ENCODE measurements around the gene C16orf74.

Gene C16orf74

DNA sequence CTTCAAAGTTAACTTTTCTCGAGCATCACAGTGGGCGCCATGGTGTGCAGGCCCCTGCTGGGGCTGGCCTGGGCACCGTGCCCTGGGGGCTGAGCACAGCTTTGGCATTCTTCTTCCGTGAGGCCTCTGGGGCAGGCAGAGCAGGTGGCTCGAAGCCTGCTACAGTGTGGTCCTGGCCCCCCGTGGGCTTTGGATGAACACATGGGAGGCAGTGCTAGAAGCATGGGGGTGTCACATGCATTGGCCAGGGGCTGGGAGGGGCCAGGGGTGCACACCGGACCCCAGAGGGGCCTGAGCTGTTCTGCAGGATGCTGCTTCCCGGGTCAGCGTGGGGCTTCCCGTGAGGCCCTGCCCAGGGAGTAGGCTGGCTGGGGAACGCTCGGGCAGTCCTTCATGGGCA lies 12.1 kb upstream of the C16orf74 start:
- Histone ChIP-seq H3K27ac (ENCODE audit: low read depth, low read length) (no peak overlapping the region), H3K79me2 (ENCODE audit: insufficient read depth, low read length) (no peaks in the 10 kb centered on the region), H3K27me3 (ENCODE audit: low read length) (no peaks in the 10 kb centered on the region), H3K9ac (ENCODE audit: low read length) (no peak overlapping the region), H3K9me3 (ENCODE audit: insufficient read depth, low read length) (no peaks in the 10 kb centered on the region), H3K4me3 (ENCODE audit: insufficient read depth, low read length, poor library complexity, severe bottlenecking) (no peak overlapping the region), H4K20me1 (ENCODE audit: low read depth, low read length) (no peaks in the 10 kb centered on the region), H3K36me3 (ENCODE audit: low read length) (no peaks in the 10 kb centered on the region), H2AFZ (ENCODE audit: low read depth, low read length, severe bottlenecking) (no peak overlapping the region), H3K9me2 (replicated peaks; ENCODE audit: insufficient read depth, low read length) (no peaks in the 10 kb centered on the region), H3F3A (ENCODE audit: insufficient read depth) (no peaks in the 10 kb centered on the region), H3K4me2 (ENCODE audit: low read depth, low read length, poor library complexity, severe bottlenecking) (no peak overlapping the region)
- no peak for TF ChIP-seq EZH2phosphoT487 (conservative IDR thresholded peaks at IDR 0.05; ENCODE audit: low read length)
- TF ChIP-seq, protein P1, sequence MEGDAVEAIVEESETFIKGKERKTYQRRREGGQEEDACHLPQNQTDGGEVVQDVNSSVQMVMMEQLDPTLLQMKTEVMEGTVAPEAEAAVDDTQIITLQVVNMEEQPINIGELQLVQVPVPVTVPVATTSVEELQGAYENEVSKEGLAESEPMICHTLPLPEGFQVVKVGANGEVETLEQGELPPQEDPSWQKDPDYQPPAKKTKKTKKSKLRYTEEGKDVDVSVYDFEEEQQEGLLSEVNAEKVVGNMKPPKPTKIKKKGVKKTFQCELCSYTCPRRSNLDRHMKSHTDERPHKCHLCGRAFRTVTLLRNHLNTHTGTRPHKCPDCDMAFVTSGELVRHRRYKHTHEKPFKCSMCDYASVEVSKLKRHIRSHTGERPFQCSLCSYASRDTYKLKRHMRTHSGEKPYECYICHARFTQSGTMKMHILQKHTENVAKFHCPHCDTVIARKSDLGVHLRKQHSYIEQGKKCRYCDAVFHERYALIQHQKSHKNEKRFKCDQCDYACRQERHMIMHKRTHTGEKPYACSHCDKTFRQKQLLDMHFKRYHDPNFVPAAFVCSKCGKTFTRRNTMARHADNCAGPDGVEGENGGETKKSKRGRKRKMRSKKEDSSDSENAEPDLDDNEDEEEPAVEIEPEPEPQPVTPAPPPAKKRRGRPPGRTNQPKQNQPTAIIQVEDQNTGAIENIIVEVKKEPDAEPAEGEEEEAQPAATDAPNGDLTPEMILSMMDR (IDR thresholded peaks at IDR 0.05; ENCODE audit: insufficient read depth, low read length, poor library complexity, severe bottlenecking): no peak

DNA sequence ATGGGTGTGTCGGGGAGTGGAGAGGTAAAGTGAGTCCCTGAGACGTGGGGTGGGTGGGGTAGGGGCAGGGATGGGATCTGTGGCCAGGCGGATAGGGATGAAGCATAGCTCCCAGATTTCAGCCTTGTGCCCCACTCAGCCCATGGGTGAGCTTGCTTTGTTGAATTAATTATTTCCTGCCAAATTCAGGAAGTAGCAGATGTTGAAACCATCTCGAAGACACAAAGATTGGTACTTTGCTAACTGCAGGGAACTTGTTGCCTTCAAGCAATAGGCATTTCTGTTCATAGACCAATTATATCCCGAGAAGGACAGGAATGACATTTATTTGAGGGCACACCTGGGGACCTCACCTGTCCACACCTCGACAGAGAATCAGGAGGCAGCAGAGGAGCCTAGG lies 11.0 kb upstream of the C16orf74 start:
- Histone ChIP-seq H2AFZ (ENCODE audit: low read depth, low read length, severe bottlenecking) (no peak overlapping the region), H3K4me3 (ENCODE audit: insufficient read depth, low read length, poor library complexity, severe bottlenecking) (no peak overlapping the region), H3K9me3 (ENCODE audit: insufficient read depth, low read length) (no peaks in the 10 kb centered on the region), H3K79me2 (ENCODE audit: insufficient read depth, low read length) (no peaks in the 10 kb centered on the region), H3K9me2 (replicated peaks; ENCODE audit: insufficient read depth, low read length) (no peaks in the 10 kb centered on the region), H4K20me1 (ENCODE audit: low read depth, low read length) (no peaks in the 10 kb centered on the region), H3K9ac (ENCODE audit: low read length) (no peak overlapping the region), H3K27me3 (ENCODE audit: low read length) (no peaks in the 10 kb centered on the region), H3F3A (ENCODE audit: insufficient read depth) (peaks cover 7% of the 10 kb centered on the region; the same call in 1 of the 2 replicates), H3K36me3 (ENCODE audit: low read length) (no peaks in the 10 kb centered on the region), H3K4me2 (ENCODE audit: low read depth, low read length, poor library complexity, severe bottlenecking) (no peak overlapping the region), H3K27ac (ENCODE audit: low read depth, low read length) (no peak overlapping the region)
- TF ChIP-seq EZH2phosphoT487 (conservative IDR thresholded peaks at IDR 0.05; ENCODE audit: low read length): no peak
- TF ChIP-seq, protein P1 (IDR thresholded peaks at IDR 0.05; ENCODE audit: insufficient read depth, low read length, poor library complexity, severe bottlenecking): no peak

DNA sequence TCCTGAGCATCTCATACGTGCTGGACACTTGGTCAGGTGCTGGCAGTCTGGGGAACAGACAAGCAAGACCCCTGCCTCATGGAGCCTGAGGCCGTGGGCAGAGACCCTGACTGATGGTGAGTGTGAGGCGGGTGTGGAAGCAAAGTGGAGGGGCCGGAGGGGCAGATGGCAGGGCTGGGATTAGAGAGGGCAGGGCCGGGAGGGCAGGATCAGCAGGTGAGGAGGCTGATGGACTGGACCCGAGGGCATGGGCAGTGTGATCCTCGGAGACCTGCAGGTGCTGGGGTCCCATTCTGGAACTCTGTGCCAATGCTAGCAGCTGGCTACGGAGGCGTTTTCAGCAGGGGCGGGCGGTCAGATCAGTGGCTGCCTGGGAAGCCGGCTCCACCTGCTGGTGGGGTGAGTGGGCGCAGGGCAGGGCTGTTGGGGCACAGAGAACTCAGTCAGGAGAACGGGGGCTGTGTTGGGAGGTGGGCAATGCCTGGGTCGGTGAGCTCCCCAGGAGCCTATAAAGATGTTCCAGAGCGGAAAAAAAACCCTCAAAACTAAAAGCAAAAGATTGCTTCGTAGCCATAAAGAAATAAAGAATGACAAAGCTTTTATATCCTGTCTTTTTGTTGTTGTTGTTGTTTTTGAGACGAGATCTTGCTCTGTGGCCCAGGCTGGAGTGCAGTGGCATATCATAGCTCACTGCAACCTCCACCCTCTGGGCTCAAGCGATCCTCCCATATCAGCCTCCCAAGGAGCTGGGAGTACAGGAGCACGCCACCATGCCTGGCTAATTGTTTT lies 8.9 kb upstream of the C16orf74 start:
- TF ChIP-seq, protein P1 (IDR thresholded peaks at IDR 0.05; ENCODE audit: insufficient read depth, low read length, poor library complexity, severe bottlenecking): peak; percentile 56
- TF ChIP-seq EZH2phosphoT487 (conservative IDR thresholded peaks at IDR 0.05; ENCODE audit: low read length): no peak; the same call in 1 of the 2 replicates
- H3K27me3 ChIP-seq (ENCODE audit: low read length): no peaks in the 10 kb centered on the region
- peaks cover 9% of the 10 kb centered on the region; the same call in 1 of the 2 replicates for H3F3A ChIP-seq (ENCODE audit: insufficient read depth)
- no peaks in the 10 kb centered on the region for H3K9me3 ChIP-seq (ENCODE audit: insufficient read depth, low read length)
- no peaks in the 10 kb centered on the region for H3K79me2 ChIP-seq (ENCODE audit: insufficient read depth, low read length)
- H3K9ac ChIP-seq (ENCODE audit: low read length): no peak overlapping the region
- H2AFZ ChIP-seq (ENCODE audit: low read depth, low read length, severe bottlenecking): no peak overlapping the region
- H3K4me2 ChIP-seq (ENCODE audit: low read depth, low read length, poor library complexity, severe bottlenecking): no peak overlapping the region
- H3K4me3 ChIP-seq (ENCODE audit: insufficient read depth, low read length, poor library complexity, severe bottlenecking): no peak overlapping the region
- H3K9me2 ChIP-seq (replicated peaks; ENCODE audit: insufficient read depth, low read length): no peaks in the 10 kb centered on the region
- H3K36me3 ChIP-seq (ENCODE audit: low read length): no peaks in the 10 kb centered on the region
- no peak overlapping the region for H3K27ac ChIP-seq (ENCODE audit: low read depth, low read length)
- H4K20me1 ChIP-seq (ENCODE audit: low read depth, low read length): no peaks in the 10 kb centered on the region

Measured in SU-DHL-6 (cell line).